CD4-positive, alpha-beta T cell treated with Interleukin-4 for 1 hour (primary cell): ENCODE measurements around the gene ANO9.

Experiments used
- DNase-seq, 2 donors: peaks; one replicate each; pipeline ENCODE4 v3.0.0-alpha.2; 2020 to 2022

The ANO9 gene, protein sequence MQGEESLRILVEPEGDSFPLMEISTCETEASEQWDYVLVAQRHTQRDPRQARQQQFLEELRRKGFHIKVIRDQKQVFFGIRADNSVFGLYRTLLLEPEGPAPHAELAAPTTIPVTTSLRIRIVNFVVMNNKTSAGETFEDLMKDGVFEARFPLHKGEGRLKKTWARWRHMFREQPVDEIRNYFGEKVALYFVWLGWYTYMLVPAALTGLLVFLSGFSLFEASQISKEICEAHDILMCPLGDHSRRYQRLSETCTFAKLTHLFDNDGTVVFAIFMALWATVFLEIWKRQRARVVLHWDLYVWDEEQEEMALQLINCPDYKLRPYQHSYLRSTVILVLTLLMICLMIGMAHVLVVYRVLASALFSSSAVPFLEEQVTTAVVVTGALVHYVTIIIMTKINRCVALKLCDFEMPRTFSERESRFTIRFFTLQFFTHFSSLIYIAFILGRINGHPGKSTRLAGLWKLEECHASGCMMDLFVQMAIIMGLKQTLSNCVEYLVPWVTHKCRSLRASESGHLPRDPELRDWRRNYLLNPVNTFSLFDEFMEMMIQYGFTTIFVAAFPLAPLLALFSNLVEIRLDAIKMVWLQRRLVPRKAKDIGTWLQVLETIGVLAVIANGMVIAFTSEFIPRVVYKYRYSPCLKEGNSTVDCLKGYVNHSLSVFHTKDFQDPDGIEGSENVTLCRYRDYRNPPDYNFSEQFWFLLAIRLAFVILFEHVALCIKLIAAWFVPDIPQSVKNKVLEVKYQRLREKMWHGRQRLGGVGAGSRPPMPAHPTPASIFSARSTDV

GRCh38 chr11:441418-442274, at the start of gene ANO9:
Gene ANO9 (minus strand): TSS chr11:442011. CDS start chr11:441926, 85 bp downstream.
- DNase-seq: peak; percentile 59 to 72

DNA sequence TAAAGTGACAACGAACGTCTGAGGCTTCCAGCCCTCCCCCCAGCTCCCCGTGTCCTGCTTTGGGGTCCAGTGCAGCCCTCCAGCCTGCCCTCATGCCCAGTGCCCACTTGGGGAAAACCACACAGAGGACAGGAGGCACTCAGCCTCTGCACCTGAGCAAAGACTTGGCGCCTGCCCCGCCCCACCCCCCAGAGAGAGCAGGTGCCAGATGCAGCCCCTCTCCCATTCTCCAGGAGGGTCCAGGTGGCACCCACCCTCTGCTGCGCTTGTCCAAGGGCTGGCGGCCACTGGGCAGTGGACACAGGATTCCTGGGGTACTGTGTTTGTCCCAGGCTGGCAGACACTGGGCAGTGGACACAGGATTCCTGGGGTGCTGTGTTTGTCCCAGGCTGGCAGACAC, 49.5 kb upstream of the ANO9 start:
- DNase-seq: no peak

GRCh38 chr11:490930-491260, 49.1 kb upstream of the ANO9 start:
- DNase-seq: no peak

DNA sequence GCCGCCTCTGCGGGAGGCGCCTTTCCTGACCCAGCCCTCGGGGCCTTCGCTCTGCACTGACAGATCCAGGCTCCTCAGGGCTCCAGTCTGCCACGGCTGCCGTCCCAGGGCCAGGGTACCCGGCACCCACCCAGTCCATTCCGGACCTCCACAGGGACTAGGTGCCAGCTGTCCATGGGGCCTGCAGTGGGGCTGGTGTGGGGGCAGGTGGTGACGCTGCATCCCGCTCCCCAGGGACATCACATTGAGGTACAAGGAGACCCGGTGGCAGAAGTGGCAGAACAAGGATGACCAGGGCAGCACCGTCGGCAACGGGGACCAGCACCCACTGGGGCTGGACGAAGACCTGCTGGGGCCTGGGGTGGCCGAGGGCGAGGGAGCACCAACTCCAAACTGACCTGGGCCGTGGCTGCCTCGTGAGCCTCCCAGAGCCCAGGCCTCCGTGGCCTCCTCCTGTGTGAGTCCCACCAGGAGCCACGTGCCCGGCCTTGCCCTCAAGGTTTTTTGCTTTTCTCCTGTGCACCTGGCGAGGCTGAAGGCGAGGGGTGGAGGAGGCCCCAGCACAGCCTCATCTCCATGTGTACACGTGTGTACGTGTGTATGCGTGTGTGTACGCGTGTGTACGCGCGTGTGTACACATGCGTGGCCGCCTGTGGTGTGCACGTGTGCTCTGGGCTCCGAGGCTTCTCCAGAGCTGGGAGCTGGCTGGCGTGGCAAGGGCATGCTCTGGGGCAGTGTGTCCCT, 48.5 kb upstream of the ANO9 start:
- no peak for DNase-seq

GRCh38 chr11:489610-490185, 47.9 kb upstream of the ANO9 start:
- no peak for DNase-seq

- DNase-seq: no peak
Measured at GRCh38 chr11:488992-489391, 47.2 kb upstream of the ANO9 start.

- DNase-seq: no peak
Measured at GRCh38 chr11:488579-488978, 46.8 kb upstream of the ANO9 start.

GRCh38 chr11:488062-488461, 46.3 kb upstream of the ANO9 start:
- DNase-seq: no peak

DNA sequence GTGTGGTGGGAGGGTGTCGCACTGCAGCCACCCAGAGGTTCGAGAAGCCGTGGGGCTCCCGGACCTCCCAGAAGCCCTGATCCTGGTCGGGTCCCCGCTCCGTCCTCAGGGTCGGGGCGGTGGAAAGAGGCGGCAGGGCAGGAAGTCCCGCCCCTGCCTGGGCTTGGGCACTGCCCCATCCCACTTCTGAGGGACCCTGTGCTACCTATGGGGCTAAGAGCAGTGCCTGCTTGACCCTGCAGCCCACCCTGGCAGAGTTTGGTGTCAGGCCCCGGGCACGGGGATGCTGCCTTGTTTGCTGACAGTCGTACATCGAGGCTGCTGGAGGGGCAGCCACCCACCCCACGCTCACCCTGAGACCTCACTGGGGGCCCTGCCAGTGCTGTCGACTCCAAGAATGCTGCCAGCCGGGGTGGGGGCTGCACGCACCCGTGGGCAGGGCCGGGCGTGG, 45.8 kb upstream of the ANO9 start:
- no peak for DNase-seq

- no peak for DNase-seq
Measured at GRCh38 chr11:486189-486588, 44.4 kb upstream of the ANO9 start.

- no peak for DNase-seq
Measured at GRCh38 chr11:484616-485015, 42.8 kb upstream of the ANO9 start.

GRCh38 chr11:479311-479710, 37.5 kb upstream of the ANO9 start:
- DNase-seq: no peak

GRCh38 chr11:477052-477715, 35.4 kb upstream of the ANO9 start:
- DNase-seq: no peak

- DNase-seq: no peak
Measured at GRCh38 chr11:476416-476815, 34.6 kb upstream of the ANO9 start.

DNA sequence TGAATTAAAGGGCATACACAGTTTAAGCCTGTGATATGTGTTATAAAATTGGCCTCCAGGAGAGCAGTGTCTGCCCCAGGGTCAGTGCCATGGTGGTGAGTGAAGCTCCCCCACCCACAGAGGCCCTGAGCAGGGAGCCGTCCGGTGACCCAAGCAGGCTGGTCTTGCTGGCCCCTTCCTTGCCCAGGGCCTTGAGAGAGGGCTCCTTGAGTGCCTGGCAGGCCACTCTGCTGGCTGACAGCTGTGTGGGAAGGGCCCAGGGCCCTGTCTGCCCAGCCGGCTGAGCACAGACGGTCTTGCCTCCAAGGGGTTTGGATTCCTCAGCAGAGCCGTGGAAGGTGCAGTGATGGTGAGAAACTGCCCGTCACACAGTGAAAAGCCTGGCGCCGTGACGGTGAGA, 34.1 kb upstream of the ANO9 start:
- DNase-seq: no peak

DNA sequence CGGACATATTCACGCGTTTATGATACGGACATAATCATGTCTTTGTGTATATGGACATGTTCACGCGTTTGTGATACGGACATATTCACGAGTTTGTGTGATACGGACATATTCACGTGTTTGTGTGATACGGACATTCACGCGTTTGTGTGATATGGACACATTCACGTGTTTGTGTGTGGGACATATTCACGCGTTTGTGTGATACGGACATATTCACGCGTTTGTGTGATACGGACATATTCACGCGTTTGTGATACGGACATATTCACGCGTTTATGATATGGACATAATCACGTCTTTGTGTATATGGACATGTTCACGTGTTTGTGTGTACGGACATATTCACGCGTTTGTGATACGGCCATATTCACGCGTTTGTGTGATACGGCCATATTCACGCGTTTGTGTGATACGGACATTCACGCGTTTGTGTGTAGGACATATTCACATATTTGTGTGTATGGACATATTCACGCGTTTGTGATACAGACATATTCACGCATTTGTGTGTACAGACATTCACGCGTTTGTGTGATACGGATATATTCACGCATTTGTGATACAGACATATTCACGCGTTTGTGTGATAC, 33.2 kb upstream of the ANO9 start:
- DNase-seq: no peak

GRCh38 chr11:473962-474785, 32.4 kb upstream of the ANO9 start:
- no peak for DNase-seq

DNA sequence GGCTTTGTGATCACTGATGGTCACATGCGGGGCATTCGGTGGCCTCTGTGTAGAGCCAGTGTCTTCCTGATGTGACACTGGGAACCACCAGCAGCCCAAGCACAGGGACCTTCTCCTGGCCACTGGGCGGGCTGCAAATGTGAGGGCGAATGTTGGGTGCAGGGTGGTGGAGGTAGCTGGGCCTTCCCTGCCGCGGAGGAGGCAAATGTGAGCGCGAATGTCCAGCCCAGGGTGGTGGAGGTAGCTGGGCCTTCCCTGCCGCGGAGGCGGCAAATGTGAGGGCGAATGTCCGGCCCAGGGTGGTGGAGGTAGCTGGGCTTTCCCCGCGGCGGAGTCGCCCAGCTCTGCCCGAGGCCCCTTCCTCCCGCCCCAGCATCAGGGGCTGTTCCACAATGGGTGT, 31.6 kb upstream of the ANO9 start:
- no peak for DNase-seq

- no peak for DNase-seq
Measured at GRCh38 chr11:472816-473215, 31.0 kb upstream of the ANO9 start.

GRCh38 chr11:472272-472671, 30.5 kb upstream of the ANO9 start:
- DNase-seq: no peak
